Muscle of leg (tissue), 9 donors: ENCODE data around the gene MAGEL2. TPM values are rescaled to one million over a fixed set of nuclear protein-coding genes. Genes with fewer than 3 reads are reported as not detected.

ENCODE experiments used
- polyA plus RNA-seq, 8 donors: library from polyadenylated mRNA; unstranded; fragments of 120-200 nt; gene quantifications; one replicate each; pipeline versions ENCODE4 v1.2.1 to v1.2.3, GENCODE V29; 2013; ENCODE audit warnings: inconsistent platforms in 1 of 8, low replicate concordance in 1 of 8; ENCODE audit not compliant: insufficient read length in 8 of 8, insufficient read depth in 1 of 8
- total RNA-seq: library from RNA; stranded (reverse); fragments of 120-200 nt; gene quantifications from one replicate; pipeline ENCODE4 v1.2.4, GENCODE V29; 2013

The MAGEL2 gene
- total and polyA plus RNA-seq, 9 donors = 9.2 to 27.9 (median 21.1) TPM

Other genes starting within 250 kb of the MAGEL2 start
- not detected for gene GOLGA6L2, start 200.6 kb downstream of the MAGEL2 start, total RNA-seq
- gene GOLGA6L2, start 200.6 kb downstream of the MAGEL2 start, polyA plus RNA-seq = under 1 TPM in 1 of 8 donors, not detected in 7; 0.05 TPM
- gene MKRN3, start 82.2 kb downstream of the MAGEL2 start, total RNA-seq = 0.62 TPM
- 1 to 10 TPM in 6 of 8 donors, under 1 TPM in 2; 0.41 to 4.3 (median 2.0) TPM for gene MKRN3, start 82.2 kb downstream of the MAGEL2 start, polyA plus RNA-seq
- gene NDN, start 39.4 kb upstream of the MAGEL2 start, total RNA-seq = 200 TPM
- 100 to 1,000 TPM; 174 to 220 (median 201) TPM for gene NDN, start 39.4 kb upstream of the MAGEL2 start, polyA plus RNA-seq